Aorta (tissue), 5 donors: ENCODE measurements around the gene SMYD3. TPM values are rescaled to one million over a fixed set of nuclear protein-coding genes. Genes with fewer than 3 reads are reported as not detected.
"Not testable (repeated sequence)": the region's sequence is repeated elsewhere in the genome, so short reads cannot be mapped to it uniquely, and the experiment has no call there.

Experiments
- ATAC-seq: fragments of 200-7000 bp; cut with Tn5 transposase; one replicate; pipeline ENCODE4 v1.9.1; 2022; ENCODE audit warnings: moderate library complexity; ENCODE audit not compliant: low FRiP score
- DNase-seq, 2 donors: peaks; one replicate each; pipeline ENCODE4 v3.0.0-alpha.2; 2020
- H3K27ac ChIP-seq, 2 donors: one replicate each; pipeline ENCODE4 v1.5.1; 2013; ENCODE audit warnings: low read length in 2 of 2, mild to moderate bottlenecking in 2 of 2, moderate library complexity in 2 of 2, control low read depth in 1 of 2, inconsistent platforms in 1 of 2, low read depth in 1 of 2
- H3K27me3 ChIP-seq, 2 donors: one replicate each; pipeline ENCODE4 v1.6.1; 2013; ENCODE audit warnings: control low read depth in 1 of 2, low read length in 1 of 2, mild to moderate bottlenecking in 1 of 2, moderate library complexity in 1 of 2; ENCODE audit not compliant: insufficient read depth in 2 of 2, control insufficient read depth in 1 of 2
- H3K36me3 ChIP-seq, 2 donors: one replicate each; pipeline ENCODE4 v1.6.1; 2013; ENCODE audit warnings: control low read depth in 1 of 2, low read length in 1 of 2, mild to moderate bottlenecking in 1 of 2; ENCODE audit not compliant: insufficient read depth in 2 of 2, control insufficient read depth in 1 of 2
- H3K4me1 ChIP-seq, 2 donors: one replicate each; pipeline ENCODE4 v1.6.1; 2013; ENCODE audit warnings: low read length in 2 of 2, control low read depth in 1 of 2, mild to moderate bottlenecking in 1 of 2, moderate library complexity in 1 of 2; ENCODE audit not compliant: insufficient read depth in 2 of 2, control insufficient read depth in 1 of 2
- H3K4me3 ChIP-seq, 2 donors: one replicate each; pipeline ENCODE4 v1.5.1; 2013; ENCODE audit warnings: low read length in 2 of 2, control low read depth in 1 of 2, mild to moderate bottlenecking in 1 of 2
- H3K9me3 ChIP-seq: one replicate; pipeline ENCODE4 v1.6.1; 2013; ENCODE audit warnings: mild to moderate bottlenecking, low read length; ENCODE audit not compliant: control insufficient read depth
- WGBS, 2 donors: extraction: QIAGEN DNeasy Blood & Tissue Kit; methylation state at CpG; one replicate each; pipeline ENCODE4 v1.1.7; 2013; 5-methylcytosine and 5-hydroxymethylcytosine counted together
- intact Hi-C, 2 donors: fragments of 100-400 bp; cut with DNase I; formaldehyde crosslinking; loops; one replicate each; pipeline versions ENCODE4 v1.14.2 to v1.15.0; 2022
- polyA plus RNA-seq, 2 donors: library from polyadenylated mRNA; stranded (reverse); fragments of 200-250 nt; gene quantifications; one replicate each; pipeline ENCODE4 v1.2.3, GENCODE V29; 2013
- total RNA-seq, 2 donors: library from RNA; stranded (reverse); fragmentation: NEBNext Ultra II Directional; extraction: Animal tissue kit (Norgen Biotek cat#: 25700); gene quantifications; one replicate each; pipeline ENCODE4 v1.2.1, GENCODE V29; 2021
- donor health status: healthy with polysubstance abuse.
- donor health status: Bipolar disorder and iron deficiency.
- donor health status: DM: no; HTN: no; CAD: no.
- donor health status: DM: no; HTN: no; CAD: no.
- donor health status: DM: yes; HTN: yes; CAD: no.

SMYD3 gene
- total and polyA plus RNA-seq, 4 donors: 6.0 to 29.1 (median 11.1) TPM

- no peaks in the 10 kb centered on the region for H3K4me1 ChIP-seq
- H3K27ac ChIP-seq: no peak overlapping the region
- H3K4me3 ChIP-seq: no peak overlapping the region
- ATAC-seq (no peak), DNase-seq (no peak)
- 84 to 85% methylated on average over 5 of the region's 5 CpGs for WGBS, 2 donors
- H3K27me3 ChIP-seq: no peaks in the 10 kb centered on the region
- H3K36me3 ChIP-seq: no peaks in the 10 kb centered on the region
- peaks cover 1% of the 10 kb centered on the region for H3K9me3 ChIP-seq
- intact Hi-C loops: no loop called here
These were observed 534.6 kb downstream of the SMYD3 start for GRCh38 chr1:245972476-245972875.

DNA sequence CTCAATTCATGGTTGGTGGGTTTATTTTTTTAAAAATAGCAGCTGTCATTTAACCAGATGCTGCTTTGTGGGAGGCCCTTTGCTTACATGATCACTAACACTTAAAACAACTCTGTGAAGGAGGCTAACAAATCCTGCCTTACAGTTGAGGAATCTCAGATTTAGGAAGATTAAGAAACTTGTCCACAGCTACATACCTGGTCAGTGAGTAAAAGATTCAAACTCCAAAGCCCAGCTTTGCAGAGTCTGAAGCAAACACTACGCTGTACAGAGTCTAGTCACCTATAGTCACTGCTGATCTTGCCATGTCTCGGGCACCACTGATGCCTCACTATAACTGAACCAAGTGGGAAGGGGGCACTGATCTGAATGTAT is 535.4 kb downstream of the SMYD3 start:
- 92 to 98% methylated on average over 2 of the region's 2 CpGs for WGBS, 2 donors
- DNase-seq: no peak
- H3K4me1 ChIP-seq: no peaks in the 10 kb centered on the region
- no peak overlapping the region for H3K27ac ChIP-seq
- no peaks in the 10 kb centered on the region for H3K36me3 ChIP-seq
- no peaks in the 10 kb centered on the region for H3K27me3 ChIP-seq
- H3K4me3 ChIP-seq: no peak overlapping the region
- ATAC-seq: no peak
- intact Hi-C loops: no loop called here
- H3K9me3 ChIP-seq: peaks cover 1% of the 10 kb centered on the region

- H3K27me3 ChIP-seq, H3K27ac ChIP-seq, H3K9me3 ChIP-seq, H3K36me3 ChIP-seq, intact Hi-C loops, ATAC-seq, DNase-seq, H3K4me3 ChIP-seq, H3K4me1 ChIP-seq: not testable (repeated sequence)
- 87 to 94% methylated on average over 10 of the region's 10 CpGs for WGBS, 2 donors
These were observed 535.9 kb downstream of the SMYD3 start for GRCh38 chr1:245971076-245971710.

GRCh38 chr1:245969283-245969682 is 537.8 kb downstream of the SMYD3 start:
- no peaks in the 10 kb centered on the region for H3K4me1 ChIP-seq
- peaks cover 1% of the 10 kb centered on the region for H3K9me3 ChIP-seq
- ATAC-seq (no peak), DNase-seq (no peak)
- WGBS, 2 donors: 52 to 68% methylated on average over 3 of the region's 3 CpGs
- no peak overlapping the region for H3K4me3 ChIP-seq
- H3K36me3 ChIP-seq: no peaks in the 10 kb centered on the region
- H3K27ac ChIP-seq: no peak overlapping the region
- intact Hi-C loops: no loop called here
- no peaks in the 10 kb centered on the region for H3K27me3 ChIP-seq

DNA sequence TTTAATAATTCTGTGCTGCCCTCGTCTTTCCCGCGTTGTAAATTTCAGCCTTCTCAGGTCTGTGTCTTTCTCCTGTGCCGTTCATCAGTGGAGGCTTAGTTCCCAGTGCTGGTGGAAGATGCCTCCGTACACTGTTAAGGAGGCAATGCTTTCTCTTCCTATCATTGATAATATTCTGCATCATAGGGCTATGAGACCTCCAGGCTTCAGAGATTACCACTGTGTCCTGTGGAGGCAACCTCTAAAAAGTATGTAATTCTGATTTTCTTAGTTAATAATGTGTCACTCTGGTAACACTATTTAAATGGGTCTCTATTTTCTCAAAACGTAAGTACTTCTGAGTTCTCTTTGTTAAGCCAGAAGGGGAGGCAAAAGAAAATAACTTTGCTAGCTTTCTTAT is 538.3 kb downstream of the SMYD3 start:
- 83 to 90% methylated on average over 6 of the region's 6 CpGs for WGBS, 2 donors
- Histone ChIP-seq H3K4me1 (no peaks in the 10 kb centered on the region), H3K36me3 (no peaks in the 10 kb centered on the region), H3K9me3 (peaks cover 1% of the 10 kb centered on the region), H3K4me3 (no peak overlapping the region), H3K27me3 (no peaks in the 10 kb centered on the region), H3K27ac (no peak overlapping the region)
- intact Hi-C loops: no loop called here
- no peak for ATAC-seq
- no peak for DNase-seq

GRCh38 chr1:245965398-245965797 is 541.7 kb downstream of the SMYD3 start:
- Histone ChIP-seq H3K9me3 (no peaks in the 10 kb centered on the region), H3K27me3 (no peaks in the 10 kb centered on the region), H3K4me3 (no peak overlapping the region), H3K36me3 (no peaks in the 10 kb centered on the region), H3K4me1 (no peaks in the 10 kb centered on the region), H3K27ac (no peak overlapping the region)
- no peak for ATAC-seq
- intact Hi-C loops: no loop called here
- WGBS, 2 donors: 97% methylated on average over 3 of the region's 3 CpGs
- DNase-seq: no peak

DNA sequence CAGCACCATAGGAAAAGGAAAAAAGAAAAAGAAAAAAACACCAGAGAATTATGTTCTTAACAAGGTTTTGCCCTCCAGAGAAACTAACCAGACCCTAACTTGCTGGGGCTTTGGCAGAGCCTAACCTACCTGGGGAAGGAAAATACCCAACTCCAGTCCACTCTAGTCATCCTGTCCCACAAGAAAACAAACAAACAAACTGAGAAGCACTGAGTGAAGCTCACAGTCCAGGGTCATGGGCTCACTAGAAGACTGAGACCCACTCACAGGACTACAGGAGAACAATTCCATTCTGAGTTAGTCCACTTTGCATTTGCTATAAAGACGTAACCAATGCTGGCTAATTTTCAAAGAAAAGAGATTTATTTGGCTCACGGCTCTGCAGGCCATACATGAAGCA is 543.4 kb downstream of the SMYD3 start:
- DNase-seq: no peak
- intact Hi-C loops: no loop called here
- no peak overlapping the region for H3K4me3 ChIP-seq
- H3K4me1 ChIP-seq: no peaks in the 10 kb centered on the region
- H3K36me3 ChIP-seq: no peaks in the 10 kb centered on the region
- no peaks in the 10 kb centered on the region for H3K27me3 ChIP-seq
- ATAC-seq: no peak
- no peaks in the 10 kb centered on the region for H3K9me3 ChIP-seq
- no peak overlapping the region for H3K27ac ChIP-seq
- 79 to 81% methylated on average over 2 of the region's 2 CpGs for WGBS, 2 donors

DNA sequence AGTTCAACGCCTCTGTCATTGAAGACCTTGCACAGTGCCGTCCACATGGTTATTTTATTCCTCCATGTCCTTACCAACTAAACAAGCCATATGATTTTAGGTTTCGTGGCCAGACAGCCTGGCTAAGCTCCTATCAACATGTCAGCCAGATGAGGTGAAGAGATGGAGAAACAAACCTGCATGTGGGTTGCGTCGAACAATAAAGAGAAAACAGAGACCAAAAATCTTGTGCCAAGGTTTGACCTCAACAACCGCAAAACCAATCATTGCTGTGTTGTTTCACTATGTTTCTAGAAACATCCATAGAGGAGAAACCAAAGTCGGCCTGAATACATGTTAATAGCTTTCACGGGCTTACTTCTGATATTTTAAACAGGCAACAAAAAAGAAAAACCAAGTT is 544.6 kb downstream of the SMYD3 start:
- H3K4me1 ChIP-seq: no peaks in the 10 kb centered on the region

GRCh38 chr1:245961137-245961540 is 545.9 kb downstream of the SMYD3 start:
- Histone ChIP-seq H3K4me1 (no peaks in the 10 kb centered on the region), H3K9me3 (no peaks in the 10 kb centered on the region), H3K27me3 (no peaks in the 10 kb centered on the region), H3K36me3 (no peaks in the 10 kb centered on the region), H3K4me3 (no peak overlapping the region), H3K27ac (no peak overlapping the region)
- WGBS, 2 donors: 77 to 88% methylated on average over 3 of the region's 3 CpGs
- ATAC-seq: no peak
- intact Hi-C loops: no loop called here
- DNase-seq: no peak

More for the DNA sequence above, 544.6 kb downstream of the SMYD3 start:
- Histone ChIP-seq H3K4me3 (no peak overlapping the region), H3K36me3 (no peaks in the 10 kb centered on the region), H3K9me3 (no peaks in the 10 kb centered on the region), H3K27me3 (no peaks in the 10 kb centered on the region), H3K27ac (no peak overlapping the region)
- intact Hi-C loops: no loop called here
- ATAC-seq: no peak
- whole genome bisulfite sequencing, 2 donors: 77 to 83% methylated on average over 8 of the region's 8 CpGs
- no peak for DNase-seq
